ENCODE results near the gene PAPSS1. TPM values are rescaled to one million over a fixed set of nuclear protein-coding genes. Genes with fewer than 3 reads are reported as not detected.

Gene PAPSS1
- total RNA-seq, 1 experiment from 2014 or later = 83.6 TPM

- Histone ChIP-seq H3K79me2 (ENCODE audit: insufficient read depth, low read length) (no peaks in the 10 kb centered on the region), H2BK5ac (ENCODE audit: insufficient read length, low read length) (no peak overlapping the region), H4K20me1 (ENCODE audit: control insufficient read depth, insufficient read depth, insufficient read length) (no peaks in the 10 kb centered on the region), H3K27me3 (ENCODE audit: insufficient read depth, low read length) (no peaks in the 10 kb centered on the region), H2AFZ (ENCODE audit: low read length) (no peak overlapping the region), H4K91ac (ENCODE audit: insufficient read length, low read depth, low read length) (no peak overlapping the region), H2BK15ac (ENCODE audit: low read depth, low read length) (no peak overlapping the region), H3K9ac (ENCODE audit: extremely low read depth, insufficient read length, low read length) (no peak overlapping the region), H3K14ac (ENCODE audit: insufficient read depth, low read length) (no peak overlapping the region), H2BK20ac (ENCODE audit: low read depth, low read length, poor library complexity, severe bottlenecking) (no peak overlapping the region), H2BK120ac (ENCODE audit: low read depth, low read length, poor library complexity, severe bottlenecking) (no peak overlapping the region), H3K4me1 (ENCODE audit: insufficient read depth, low read length) (peaks cover 4% of the 10 kb centered on the region; the same call in 1 of the 2 replicates), H3K18ac (ENCODE audit: insufficient read length, low read depth, low read length) (no peak overlapping the region), H3K56ac (ENCODE audit: insufficient read length, low read depth, low read length) (no peak overlapping the region), H3K4me2 (ENCODE audit: insufficient read depth, insufficient read length, low read length) (no peak overlapping the region), H3T11ph (ENCODE audit: low read length) (no peak overlapping the region), H3K9me3 (ENCODE audit: control insufficient read depth, low read depth, low read length) (no peaks in the 10 kb centered on the region), H4K5ac (ENCODE audit: insufficient read length, low read depth, low read length) (no peak overlapping the region), H3K79me1 (ENCODE audit: insufficient read depth, low read depth, low read length, poor library complexity, severe bottlenecking) (no peaks in the 10 kb centered on the region), H3K27ac (ENCODE audit: insufficient read length, low read depth, low read length) (no peak overlapping the region), H4K8ac (replicated peaks; ENCODE audit: insufficient read length, low read depth, low read length) (no peak overlapping the region), H3K23ac (ENCODE audit: insufficient read length, low read depth, low read length) (no peak overlapping the region), H2AK5ac (ENCODE audit: insufficient read length, low read length) (no peak overlapping the region), H2BK12ac (ENCODE audit: insufficient read length, low read depth, low read length) (no peak overlapping the region), H3K23me2 (ENCODE audit: insufficient read length, low read depth, low read length, poor library complexity, severe bottlenecking) (no peaks in the 10 kb centered on the region), H3K4ac (ENCODE audit: low read depth, low read length) (no peak overlapping the region)
- TF ChIP-seq CTCF (conservative IDR thresholded peaks at IDR 0.05) = no peak
- no peak for DNase-seq
- H3K4me3 Mint-ChIP-seq = no peak overlapping the region
- WGBS (ENCODE audit: extremely low coverage, insufficient read length, low lambda C conversion rate) = no CpG with 5 or more reads among the region's 1 CpG
- no peak overlapping the region for H3K27ac Mint-ChIP-seq
- H3K4me1 Mint-ChIP-seq = peaks cover 9 to 11% of the 10 kb centered on the region in 2 experiments
- peaks cover 5 to 13% of the 10 kb centered on the region in 2 experiments; a peak in 4 of 5 replicates for H3K9me3 Mint-ChIP-seq
- H3K27me3 Mint-ChIP-seq (ENCODE audit: low read depth) = no peaks in the 10 kb centered on the region
- H3K36me3 Mint-ChIP-seq (ENCODE audit: insufficient read depth in 1 of 3, low read depth in 3 of 3) = peaks cover 0 to 16% (median 2%) of the 10 kb centered on the region in 3 experiments; a peak in 4 of 7 replicates
These were observed 22.8 kb upstream of the PAPSS1 start for GRCh38 chr4:107742791-107743190.

Measured in H9 (cell line).